ENCODE results near the gene GP2.

- TF ChIP-seq, protein P1, sequence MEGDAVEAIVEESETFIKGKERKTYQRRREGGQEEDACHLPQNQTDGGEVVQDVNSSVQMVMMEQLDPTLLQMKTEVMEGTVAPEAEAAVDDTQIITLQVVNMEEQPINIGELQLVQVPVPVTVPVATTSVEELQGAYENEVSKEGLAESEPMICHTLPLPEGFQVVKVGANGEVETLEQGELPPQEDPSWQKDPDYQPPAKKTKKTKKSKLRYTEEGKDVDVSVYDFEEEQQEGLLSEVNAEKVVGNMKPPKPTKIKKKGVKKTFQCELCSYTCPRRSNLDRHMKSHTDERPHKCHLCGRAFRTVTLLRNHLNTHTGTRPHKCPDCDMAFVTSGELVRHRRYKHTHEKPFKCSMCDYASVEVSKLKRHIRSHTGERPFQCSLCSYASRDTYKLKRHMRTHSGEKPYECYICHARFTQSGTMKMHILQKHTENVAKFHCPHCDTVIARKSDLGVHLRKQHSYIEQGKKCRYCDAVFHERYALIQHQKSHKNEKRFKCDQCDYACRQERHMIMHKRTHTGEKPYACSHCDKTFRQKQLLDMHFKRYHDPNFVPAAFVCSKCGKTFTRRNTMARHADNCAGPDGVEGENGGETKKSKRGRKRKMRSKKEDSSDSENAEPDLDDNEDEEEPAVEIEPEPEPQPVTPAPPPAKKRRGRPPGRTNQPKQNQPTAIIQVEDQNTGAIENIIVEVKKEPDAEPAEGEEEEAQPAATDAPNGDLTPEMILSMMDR (IDR thresholded peaks at IDR 0.05): no peak
- no peak for TF ChIP-seq EZH2 (IDR thresholded peaks at IDR 0.05; ENCODE audit: borderline replicate concordance, insufficient read depth, low read depth, low read length, poor library complexity, severe bottlenecking)
These were observed 7.1 kb downstream of the GP2 start for GRCh38 chr16:20320178-20320577.
